Transverse colon (tissue), 3 donors: ENCODE measurements around the gene CEP41.

Source experiments
- CTCF ChIP-seq, 5 experiments: fragments of 200-600 bp in 3 of 5; fragments of 450-650 bp in 2 of 5; sonication (generic) in 3 of 5; IDR thresholded peaks; 1 replicate in 2 of 5; 2 replicates in 3 of 5; pipeline ENCODE4 v1.5.1; 2016 to 2017; ENCODE audit warnings: antibody characterized with exemption in 5 of 5, inconsistent platforms in 3 of 5, mild to moderate bottlenecking in 2 of 5, moderate library complexity in 1 of 5
- POLR2A ChIP-seq: fragments of 450-650 bp; IDR thresholded peaks from one replicate; pipeline ENCODE4 v1.6.1; 2016; ENCODE audit warnings: antibody characterized with exemption, mild to moderate bottlenecking, moderate library complexity

GRCh38 chr7:130358471-130358870 lies 82.3 kb downstream of the CEP41 start:
- TF ChIP-seq CTCF (IDR thresholded peaks at IDR 0.05) (no peak), POLR2A (no peak)
